Activated naive CD8-positive, alpha-beta T cell treated with anti-CD3 and anti-CD28 coated beads for 36 hours (primary cell): ENCODE results near the gene HOXC6. TPM values are rescaled to one million over a fixed set of nuclear protein-coding genes. Genes with fewer than 3 reads are reported as not detected.

Source experiments
- DNase-seq: peaks from one replicate; pipeline ENCODE4 v3.0.0; 2021
- H3K27ac Mint-ChIP-seq: one replicate; pipeline ENCODE4 v1.8.0; 2022; ENCODE audit warnings: mild to moderate bottlenecking, moderate library complexity, mixed read lengths
- H3K27me3 Mint-ChIP-seq: one replicate; pipeline ENCODE4 v1.8.0; 2022; ENCODE audit warnings: mild to moderate bottlenecking, mixed read lengths
- H3K36me3 Mint-ChIP-seq: one replicate; pipeline ENCODE4 v1.8.0; 2021; ENCODE audit warnings: mild to moderate bottlenecking, mixed read lengths
- H3K4me1 Mint-ChIP-seq: one replicate; pipeline ENCODE4 v1.8.0; 2021; ENCODE audit warnings: mixed read lengths
- H3K4me3 Mint-ChIP-seq: one replicate; pipeline ENCODE4 v1.8.0; 2022; ENCODE audit warnings: mild to moderate bottlenecking, moderate library complexity, mixed read lengths
- H3K9me3 Mint-ChIP-seq: one replicate; pipeline ENCODE4 v1.8.0; 2022; ENCODE audit warnings: mixed read lengths
- total RNA-seq, 2 experiments: library from RNA; stranded (reverse); gene quantifications; one replicate each; pipeline ENCODE4 v1.2.3, GENCODE V29; 2021

HOXC6 gene
- total RNA-seq, result not detected

- no peaks in the 10 kb centered on the region for H3K36me3 Mint-ChIP-seq
- H3K27me3 Mint-ChIP-seq, result peaks cover 98% of the 10 kb centered on the region
- peaks cover 33% of the 10 kb centered on the region for H3K4me1 Mint-ChIP-seq
- peak within 1 kb of the TSS; percentile 6 for H3K4me3 Mint-ChIP-seq
- DNase-seq, result no peak
- H3K27ac Mint-ChIP-seq, result no peak within 1 kb of the TSS
- no peaks in the 10 kb centered on the region for H3K9me3 Mint-ChIP-seq
Observed at GRCh38 chr12:54028314-54029201, at the start of gene HOXC6. HOXC6 (plus strand) TSS chr12:54028440; CDS start chr12:54028522, 82 bp downstream.

- Mint-ChIP-seq H3K27ac (no peak overlapping the region), H3K4me3 (no peak overlapping the region), H3K4me1 (peaks cover 15% of the 10 kb centered on the region)
Observed at GRCh38 chr12:53978477-53979356, 49.5 kb upstream of the HOXC6 start.

GRCh38 chr12:53980104-53980801 lies 48.0 kb upstream of the HOXC6 start:
- Mint-ChIP-seq H3K4me3 (no peak overlapping the region), H3K27ac (no peak overlapping the region), H3K4me1 (peaks cover 17% of the 10 kb centered on the region), H3K27me3 (peaks cover 97% of the 10 kb centered on the region), H3K36me3 (no peaks in the 10 kb centered on the region), H3K9me3 (peaks cover 3% of the 10 kb centered on the region)
- no peak for DNase-seq

More at GRCh38 chr12:53978477-53979356, 49.5 kb upstream of the HOXC6 start:
- peaks cover 98% of the 10 kb centered on the region for H3K27me3 Mint-ChIP-seq
- no peak for DNase-seq
- H3K9me3 Mint-ChIP-seq, result peaks cover 3% of the 10 kb centered on the region
- H3K36me3 Mint-ChIP-seq, result no peaks in the 10 kb centered on the region

GRCh38 chr12:53980802-53981496 lies 47.3 kb upstream of the HOXC6 start:
- no peak for DNase-seq
- no peak overlapping the region for H3K27ac Mint-ChIP-seq
- no peaks in the 10 kb centered on the region for H3K36me3 Mint-ChIP-seq
- peaks cover 17% of the 10 kb centered on the region for H3K4me1 Mint-ChIP-seq
- H3K4me3 Mint-ChIP-seq, result no peak overlapping the region
- H3K9me3 Mint-ChIP-seq, result no peaks in the 10 kb centered on the region
- H3K27me3 Mint-ChIP-seq, result peaks cover 97% of the 10 kb centered on the region

GRCh38 chr12:53981634-53982565 lies 46.3 kb upstream of the HOXC6 start:
- peaks cover 20% of the 10 kb centered on the region for H3K4me1 Mint-ChIP-seq
- no peak overlapping the region for H3K4me3 Mint-ChIP-seq
- peaks cover 97% of the 10 kb centered on the region for H3K27me3 Mint-ChIP-seq
- H3K9me3 Mint-ChIP-seq, result no peaks in the 10 kb centered on the region
- no peak overlapping the region for H3K27ac Mint-ChIP-seq
- no peak for DNase-seq
- H3K36me3 Mint-ChIP-seq, result no peaks in the 10 kb centered on the region

GRCh38 chr12:53982648-53983567 lies 45.3 kb upstream of the HOXC6 start:
- Mint-ChIP-seq H3K4me3 (no peak overlapping the region), H3K9me3 (no peaks in the 10 kb centered on the region), H3K4me1 (peaks cover 19% of the 10 kb centered on the region), H3K27ac (no peak overlapping the region), H3K27me3 (peaks cover 97% of the 10 kb centered on the region), H3K36me3 (no peaks in the 10 kb centered on the region)
- no peak for DNase-seq

GRCh38 chr12:53983568-53983949 lies 44.7 kb upstream of the HOXC6 start:
- H3K27ac Mint-ChIP-seq, result no peak overlapping the region
- H3K4me1 Mint-ChIP-seq, result peaks cover 16% of the 10 kb centered on the region
- no peaks in the 10 kb centered on the region for H3K9me3 Mint-ChIP-seq
- H3K36me3 Mint-ChIP-seq, result no peaks in the 10 kb centered on the region
- H3K4me3 Mint-ChIP-seq, result no peak overlapping the region
- no peak for DNase-seq
- H3K27me3 Mint-ChIP-seq, result peaks cover 97% of the 10 kb centered on the region

GRCh38 chr12:53983950-53984572 lies 44.2 kb upstream of the HOXC6 start:
- no peak for DNase-seq
- Mint-ChIP-seq H3K27me3 (peaks cover 97% of the 10 kb centered on the region), H3K27ac (no peak overlapping the region), H3K4me1 (peaks cover 18% of the 10 kb centered on the region), H3K9me3 (no peaks in the 10 kb centered on the region), H3K36me3 (no peaks in the 10 kb centered on the region), H3K4me3 (no peak overlapping the region)

- Mint-ChIP-seq H3K36me3 (no peaks in the 10 kb centered on the region), H3K27me3 (peaks cover 97% of the 10 kb centered on the region), H3K27ac (no peak within 1 kb of the TSS), H3K4me3 (peak within 1 kb of the TSS; percentile 25), H3K4me1 (peaks cover 27% of the 10 kb centered on the region), H3K9me3 (no peaks in the 10 kb centered on the region)
- peak; percentile 84 for DNase-seq
Observed at GRCh38 chr12:53984901-53985691, 43.1 kb upstream of the HOXC6 start, which contains the start of gene HOXC10. HOXC10 (plus strand) TSS chr12:53985146; CDS start chr12:53985260, 114 bp downstream.

- DNase-seq, result no peak
- Mint-ChIP-seq H3K27ac (no peak overlapping the region), H3K9me3 (no peaks in the 10 kb centered on the region), H3K4me3 (peak overlapping the region; percentile 4), H3K27me3 (peaks cover 97% of the 10 kb centered on the region), H3K36me3 (no peaks in the 10 kb centered on the region), H3K4me1 (peaks cover 29% of the 10 kb centered on the region)
Observed at GRCh38 chr12:53985692-53985993, 42.6 kb upstream of the HOXC6 start.

- Mint-ChIP-seq H3K4me3 (no peak overlapping the region), H3K27me3 (peaks cover 97% of the 10 kb centered on the region), H3K9me3 (no peaks in the 10 kb centered on the region), H3K4me1 (peaks cover 29% of the 10 kb centered on the region), H3K27ac (no peak overlapping the region), H3K36me3 (no peaks in the 10 kb centered on the region)
- no peak for DNase-seq
Observed at GRCh38 chr12:53985994-53986685, 42.1 kb upstream of the HOXC6 start.
